Osteoblast (primary cell): Measurements from ENCODE around the gene REM2. TPM values are rescaled to one million over a fixed set of nuclear protein-coding genes. Genes with fewer than 3 reads are reported as not detected.
"Not testable (repeated sequence)": the region's sequence is repeated elsewhere in the genome, so short reads cannot be mapped to it uniquely, and the experiment has no call there.

ENCODE experiments used
- DNase-seq: peaks from one replicate; pipeline ENCODE4 v3.0.0; 2011; ENCODE audit warnings: low spot score, mixed read lengths; ENCODE audit not compliant: insufficient read length; ENCODE audit errors: missing footprints
- H2AFZ ChIP-seq: 2 replicates; pipeline ENCODE4 v1.6.0; 2011; ENCODE audit warnings: mild to moderate bottlenecking, low read length
- H3K27ac ChIP-seq: 2 replicates; pipeline ENCODE4 v1.5.1; 2011; ENCODE audit warnings: mild to moderate bottlenecking, low read depth, low read length, moderate library complexity
- H3K27me3 ChIP-seq: 2 replicates; pipeline ENCODE4 v1.6.0; 2012; ENCODE audit warnings: mild to moderate bottlenecking, control low read depth, inconsistent platforms, low read length, moderate library complexity; ENCODE audit not compliant: insufficient read depth
- H3K36me3 ChIP-seq: 2 replicates; pipeline ENCODE4 v1.5.1; 2011; ENCODE audit warnings: mild to moderate bottlenecking, low read length, control low read depth, moderate library complexity; ENCODE audit not compliant: insufficient read depth
- H3K4me1 ChIP-seq: 2 replicates; pipeline ENCODE4 v1.5.1; 2011; ENCODE audit warnings: mild to moderate bottlenecking, low read length, control low read depth, moderate library complexity; ENCODE audit not compliant: insufficient read depth
- H3K4me2 ChIP-seq: 2 replicates; pipeline ENCODE4 v1.6.0; 2011; ENCODE audit warnings: mild to moderate bottlenecking, low read length; ENCODE audit not compliant: insufficient read depth
- H3K4me3 ChIP-seq: fragments of 200-600 bp; sonication (generic); 3 replicates; pipeline ENCODE4 v1.5.1; 2012; ENCODE audit warnings: mild to moderate bottlenecking, low read length, inconsistent platforms; ENCODE audit not compliant: insufficient read depth
- H3K79me2 ChIP-seq: 2 replicates; pipeline ENCODE4 v1.6.0; 2012; ENCODE audit warnings: mild to moderate bottlenecking, low read length, control low read depth, inconsistent platforms; ENCODE audit not compliant: insufficient read depth
- H3K9me3 ChIP-seq: 2 replicates; pipeline ENCODE4 v1.5.1; 2011; ENCODE audit warnings: low read depth, low read length, control low read depth
- H4K20me1 ChIP-seq: 2 replicates; pipeline ENCODE4 v1.6.0; 2012; ENCODE audit warnings: mild to moderate bottlenecking, low read length, control low read depth; ENCODE audit not compliant: insufficient read depth
- total RNA-seq: library from RNA; depleted of rRNA; stranded (reverse); fragments of >200 nt; gene quantifications from 2 replicates; pipeline ENCODE4 v1.2.3, GENCODE V29; 2012
- TF ChIP-seq, protein P1 (sequence below): IDR thresholded peaks from 2 replicates; pipeline ENCODE4 v1.5.1; 2011; ENCODE audit warnings: mild to moderate bottlenecking, low read depth, low read length, moderate library complexity; ENCODE audit errors: extremely low read depth

The REM2 gene
- total RNA-seq, 1 donor: 0.36 TPM

DNA sequence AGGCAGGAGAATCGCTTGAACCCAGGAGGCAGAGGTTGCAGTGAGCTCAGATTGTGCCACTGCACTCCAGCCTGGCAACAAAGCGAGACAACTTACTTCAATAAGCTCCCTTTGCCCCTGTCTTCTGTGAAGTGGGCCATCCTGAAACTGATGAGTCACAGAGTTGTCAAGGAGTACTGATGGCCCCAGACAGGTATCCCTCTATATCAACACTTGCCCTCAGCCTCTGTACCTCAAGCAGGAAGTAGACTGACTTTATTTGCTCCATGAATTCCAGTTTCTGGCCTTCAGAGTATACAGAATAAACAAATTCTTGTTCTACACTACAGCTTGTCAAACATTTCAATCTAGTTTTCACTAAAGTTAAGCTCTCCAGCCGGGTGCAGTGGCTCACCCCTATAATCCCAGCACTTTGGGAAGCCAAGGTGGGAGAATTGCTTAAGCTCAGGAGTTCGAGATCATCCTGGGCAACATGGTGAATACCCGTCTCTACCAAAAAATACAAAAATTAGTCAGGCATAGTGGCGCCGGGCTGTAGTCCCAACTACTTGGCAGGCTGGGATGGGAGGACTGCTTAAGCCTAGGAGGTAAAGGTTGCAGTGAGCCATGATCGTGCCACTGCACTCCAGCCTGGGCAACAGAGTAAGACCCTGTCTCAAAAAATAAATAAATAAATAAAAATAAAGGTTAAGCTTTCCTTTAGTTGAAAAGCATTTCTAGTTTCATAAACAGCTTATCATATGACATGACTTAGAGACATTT is 27.9 kb upstream of the REM2 start:
- no peaks in the 10 kb centered on the region for H3K36me3 ChIP-seq
- no peak overlapping the region for H3K27ac ChIP-seq
- TF ChIP-seq, protein P1, sequence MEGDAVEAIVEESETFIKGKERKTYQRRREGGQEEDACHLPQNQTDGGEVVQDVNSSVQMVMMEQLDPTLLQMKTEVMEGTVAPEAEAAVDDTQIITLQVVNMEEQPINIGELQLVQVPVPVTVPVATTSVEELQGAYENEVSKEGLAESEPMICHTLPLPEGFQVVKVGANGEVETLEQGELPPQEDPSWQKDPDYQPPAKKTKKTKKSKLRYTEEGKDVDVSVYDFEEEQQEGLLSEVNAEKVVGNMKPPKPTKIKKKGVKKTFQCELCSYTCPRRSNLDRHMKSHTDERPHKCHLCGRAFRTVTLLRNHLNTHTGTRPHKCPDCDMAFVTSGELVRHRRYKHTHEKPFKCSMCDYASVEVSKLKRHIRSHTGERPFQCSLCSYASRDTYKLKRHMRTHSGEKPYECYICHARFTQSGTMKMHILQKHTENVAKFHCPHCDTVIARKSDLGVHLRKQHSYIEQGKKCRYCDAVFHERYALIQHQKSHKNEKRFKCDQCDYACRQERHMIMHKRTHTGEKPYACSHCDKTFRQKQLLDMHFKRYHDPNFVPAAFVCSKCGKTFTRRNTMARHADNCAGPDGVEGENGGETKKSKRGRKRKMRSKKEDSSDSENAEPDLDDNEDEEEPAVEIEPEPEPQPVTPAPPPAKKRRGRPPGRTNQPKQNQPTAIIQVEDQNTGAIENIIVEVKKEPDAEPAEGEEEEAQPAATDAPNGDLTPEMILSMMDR: no peak
- no peaks in the 10 kb centered on the region for H4K20me1 ChIP-seq
- H3K27me3 ChIP-seq: no peaks in the 10 kb centered on the region
- no peak overlapping the region for H2AFZ ChIP-seq
- no peak overlapping the region for H3K4me3 ChIP-seq
- H3K4me2 ChIP-seq: no peak overlapping the region
- H3K4me1 ChIP-seq: peaks cover 32% of the 10 kb centered on the region
- no peaks in the 10 kb centered on the region for H3K9me3 ChIP-seq
- H3K79me2 ChIP-seq: peaks cover 3% of the 10 kb centered on the region
- DNase-seq: peak; percentile 25

GRCh38 chr14:22856428-22856827 is 26.6 kb upstream of the REM2 start:
- Histone ChIP-seq H3K4me1 (peaks cover 20% of the 10 kb centered on the region), H4K20me1 (no peaks in the 10 kb centered on the region), H3K27me3 (no peaks in the 10 kb centered on the region), H3K4me3 (no peak overlapping the region), H3K9me3 (no peaks in the 10 kb centered on the region), H2AFZ (no peak overlapping the region), H3K4me2 (no peak overlapping the region), H3K79me2 (peaks cover 3% of the 10 kb centered on the region), H3K36me3 (no peaks in the 10 kb centered on the region), H3K27ac (no peak overlapping the region)
- TF ChIP-seq, protein P1: no peak
- DNase-seq: no peak

DNA sequence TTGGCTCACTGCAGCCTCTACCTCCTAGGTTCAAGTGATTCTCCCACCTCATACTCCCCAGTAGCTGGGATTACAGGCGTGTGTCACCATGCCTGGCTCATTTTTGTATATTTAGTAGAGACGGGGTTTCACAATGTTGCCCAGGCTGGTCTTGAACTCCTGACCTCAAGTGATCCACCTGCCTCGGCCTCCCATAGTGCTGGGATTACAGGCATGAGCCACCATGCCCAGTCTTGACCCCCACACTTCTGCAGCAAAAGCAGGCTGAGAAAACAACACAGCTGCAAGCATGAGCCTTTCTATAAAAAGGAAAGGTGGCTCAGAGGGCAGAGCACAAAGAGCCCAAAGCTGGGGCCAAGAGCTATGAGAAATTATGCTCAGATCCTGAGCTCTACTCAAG is 22.6 kb upstream of the REM2 start:
- H3K9me3 ChIP-seq, H3K27me3 ChIP-seq, H3K79me2 ChIP-seq, H3K4me2 ChIP-seq, H3K4me1 ChIP-seq, H4K20me1 ChIP-seq, H2AFZ ChIP-seq, H3K4me3 ChIP-seq, H3K27ac ChIP-seq, H3K36me3 ChIP-seq, DNase-seq: not testable (repeated sequence)

GRCh38 chr14:22861651-22862050 is 21.4 kb upstream of the REM2 start:
- TF ChIP-seq, protein P1: no peak
- Histone ChIP-seq H3K4me1 (no peaks in the 10 kb centered on the region), H2AFZ (no peak overlapping the region), H3K36me3 (no peaks in the 10 kb centered on the region), H3K27me3 (no peaks in the 10 kb centered on the region), H3K79me2 (no peaks in the 10 kb centered on the region), H3K9me3 (peaks cover 2% of the 10 kb centered on the region), H3K4me2 (no peak overlapping the region), H3K27ac (no peak overlapping the region), H3K4me3 (no peak overlapping the region), H4K20me1 (no peaks in the 10 kb centered on the region)
- DNase-seq: no peak
